NCI-H2029 treated with DMSO at 0.1 percent for 48 hours (cell line): ENCODE results near the gene ZNF862.
"Not testable (repeated sequence)": the region's sequence is repeated elsewhere in the genome, so short reads cannot be mapped to it uniquely, and the experiment has no call there.

Experiments
- DNase-seq: peaks from one replicate; lab custom pipeline; 2025; lab: John Stamatoyannopoulos, UW

The ZNF862 gene

DNA sequence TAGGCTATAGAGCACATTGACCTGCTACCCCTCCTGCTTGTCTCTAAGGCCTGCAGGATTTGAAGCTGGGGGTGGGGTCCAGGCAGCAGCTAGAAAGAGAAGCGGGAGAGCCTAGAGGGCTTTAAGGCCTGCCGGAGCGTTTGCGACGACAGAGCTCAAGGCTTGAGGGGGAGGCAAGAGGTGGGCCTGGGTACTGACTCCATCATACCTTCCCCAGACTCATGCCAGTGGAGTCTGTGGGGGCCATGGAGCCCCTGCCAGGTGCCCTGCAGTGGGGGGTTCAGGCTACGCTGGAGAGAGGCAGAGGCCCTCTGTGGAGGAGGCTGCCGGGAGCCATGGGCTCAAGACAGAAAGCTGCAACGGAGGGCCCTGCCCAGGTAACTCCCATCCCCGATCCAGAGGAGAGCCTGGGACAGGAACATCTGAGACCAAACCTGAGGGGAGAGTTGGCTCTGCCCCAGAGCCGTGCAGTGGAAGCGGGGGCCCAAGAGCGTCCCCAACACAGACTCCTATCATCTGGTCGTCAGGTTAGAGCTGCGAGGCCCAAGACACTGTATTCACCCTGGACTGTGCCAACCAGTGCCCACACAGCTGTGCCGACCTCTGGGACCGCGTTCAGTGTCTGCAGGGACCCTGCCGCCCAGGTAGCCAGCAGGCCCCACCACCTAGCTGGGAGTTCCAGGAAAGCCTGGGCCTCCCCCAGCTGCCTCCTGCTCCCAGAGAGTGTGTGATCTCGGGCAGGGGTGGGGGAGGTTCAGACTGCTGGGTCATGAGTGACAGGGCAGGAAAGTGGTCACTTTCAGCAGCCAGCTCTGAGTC lies 13.2 kb upstream of the ZNF862 start:
- no peak for DNase-seq

DNA sequence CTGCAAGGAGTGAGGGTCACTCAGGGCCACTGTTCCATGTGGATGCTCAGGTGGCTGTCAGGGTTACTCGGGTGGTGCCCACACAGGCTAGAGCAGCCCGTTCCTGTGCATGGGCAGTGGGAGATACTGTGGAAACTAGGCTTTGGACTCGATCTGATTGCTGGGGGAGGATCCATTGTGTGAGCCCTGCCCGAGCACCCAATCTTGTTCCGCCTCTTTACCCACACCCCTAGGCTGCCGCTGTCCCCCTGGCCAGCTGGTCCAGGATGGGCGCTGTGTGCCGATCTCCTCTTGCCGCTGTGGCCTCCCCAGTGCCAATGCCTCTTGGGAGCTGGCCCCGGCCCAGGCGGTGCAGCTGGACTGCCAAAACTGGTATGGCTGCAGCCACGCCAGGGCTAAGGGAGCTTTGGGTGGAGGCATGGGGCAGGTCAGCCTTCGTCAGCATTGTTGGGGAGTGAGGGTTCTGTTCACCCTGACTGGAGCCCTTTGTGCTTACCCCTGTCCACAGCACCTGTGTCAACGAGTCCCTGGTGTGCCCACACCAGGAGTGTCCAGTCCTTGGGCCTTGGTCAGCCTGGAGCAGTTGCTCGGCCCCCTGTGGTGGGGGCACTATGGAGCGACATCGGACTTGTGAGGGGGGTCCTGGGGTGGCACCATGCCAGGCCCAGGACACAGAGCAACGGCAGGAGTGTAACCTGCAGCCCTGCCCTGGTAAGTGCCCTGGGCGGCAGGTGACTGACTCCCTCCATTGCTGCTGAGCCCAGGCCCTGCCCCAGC lies 12.4 kb upstream of the ZNF862 start:
- no peak for DNase-seq

DNA sequence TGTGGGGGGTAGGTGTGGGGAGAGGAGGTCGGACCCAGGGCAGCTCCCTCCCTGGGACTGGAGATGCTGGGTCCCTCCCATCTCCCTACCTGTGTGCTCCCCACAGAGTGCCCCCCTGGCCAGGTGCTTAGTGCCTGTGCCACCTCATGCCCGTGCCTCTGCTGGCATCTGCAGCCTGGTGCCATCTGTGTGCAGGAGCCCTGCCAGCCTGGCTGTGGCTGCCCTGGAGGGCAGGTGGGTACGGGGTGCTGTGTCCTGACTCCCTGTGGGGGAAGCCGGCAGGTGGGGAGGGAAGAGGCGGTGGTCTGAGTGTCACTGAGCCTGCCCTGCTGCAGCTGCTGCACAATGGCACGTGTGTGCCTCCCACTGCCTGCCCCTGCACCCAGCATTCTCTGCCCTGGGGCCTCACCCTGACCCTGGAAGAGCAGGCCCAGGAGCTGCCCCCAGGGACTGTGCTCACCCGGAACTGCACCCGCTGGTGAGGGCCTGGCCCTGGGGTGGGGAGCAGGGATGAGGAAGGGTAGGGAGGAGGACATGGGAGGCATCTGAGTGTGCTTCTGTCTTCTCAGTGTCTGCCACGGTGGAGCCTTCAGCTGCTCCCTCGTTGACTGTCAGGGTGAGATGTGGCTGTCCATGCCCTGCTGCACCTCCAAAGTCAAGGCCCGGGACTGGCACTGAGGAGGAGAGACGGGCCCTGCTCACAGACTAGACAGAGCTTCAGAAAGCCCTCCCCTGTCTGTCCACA lies 11.7 kb upstream of the ZNF862 start:
- DNase-seq, result no peak

DNA sequence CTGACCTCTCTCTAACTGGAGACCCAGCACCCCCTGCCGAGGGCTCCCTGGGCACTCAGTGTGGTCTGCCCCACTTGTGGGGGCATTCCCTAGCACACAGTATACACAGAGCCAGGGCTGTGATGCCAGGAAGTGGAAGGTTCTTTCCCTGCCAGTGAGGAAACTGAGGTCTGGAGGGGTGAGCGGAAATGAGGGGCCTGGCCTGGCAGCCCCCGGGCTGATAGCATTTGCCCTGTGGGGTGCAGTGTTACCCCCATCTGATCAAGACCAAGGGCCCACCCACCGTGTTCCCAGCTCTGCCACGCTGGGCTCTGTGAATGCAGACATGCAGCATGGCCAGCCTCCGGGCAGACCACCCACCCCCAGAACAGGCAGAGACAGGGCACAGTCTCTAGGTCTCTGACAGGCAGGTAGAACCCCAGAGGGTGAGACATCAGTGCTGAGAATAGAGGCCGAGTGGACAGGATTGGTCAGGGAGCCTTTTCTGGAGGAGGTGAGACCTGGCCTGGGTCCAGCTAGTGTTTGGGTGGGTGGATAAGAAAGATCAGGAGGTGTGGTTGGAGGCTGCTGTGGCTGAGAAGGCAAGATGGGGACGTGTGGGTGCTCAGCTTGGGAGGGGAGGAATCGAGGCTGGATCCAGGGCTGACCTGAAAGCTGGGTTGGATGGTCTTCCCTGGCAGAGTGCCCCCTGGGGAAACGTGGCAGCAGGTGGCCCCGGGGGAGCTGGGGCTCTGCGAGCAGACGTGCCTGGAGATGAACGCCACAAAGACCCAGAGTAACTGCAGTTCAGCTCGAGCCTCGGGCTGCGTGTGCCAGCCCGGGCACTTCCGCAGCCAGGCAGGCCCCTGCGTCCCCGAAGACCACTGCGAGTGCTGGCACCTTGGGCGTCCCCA lies 10.8 kb upstream of the ZNF862 start:
- no peak for DNase-seq

DNA sequence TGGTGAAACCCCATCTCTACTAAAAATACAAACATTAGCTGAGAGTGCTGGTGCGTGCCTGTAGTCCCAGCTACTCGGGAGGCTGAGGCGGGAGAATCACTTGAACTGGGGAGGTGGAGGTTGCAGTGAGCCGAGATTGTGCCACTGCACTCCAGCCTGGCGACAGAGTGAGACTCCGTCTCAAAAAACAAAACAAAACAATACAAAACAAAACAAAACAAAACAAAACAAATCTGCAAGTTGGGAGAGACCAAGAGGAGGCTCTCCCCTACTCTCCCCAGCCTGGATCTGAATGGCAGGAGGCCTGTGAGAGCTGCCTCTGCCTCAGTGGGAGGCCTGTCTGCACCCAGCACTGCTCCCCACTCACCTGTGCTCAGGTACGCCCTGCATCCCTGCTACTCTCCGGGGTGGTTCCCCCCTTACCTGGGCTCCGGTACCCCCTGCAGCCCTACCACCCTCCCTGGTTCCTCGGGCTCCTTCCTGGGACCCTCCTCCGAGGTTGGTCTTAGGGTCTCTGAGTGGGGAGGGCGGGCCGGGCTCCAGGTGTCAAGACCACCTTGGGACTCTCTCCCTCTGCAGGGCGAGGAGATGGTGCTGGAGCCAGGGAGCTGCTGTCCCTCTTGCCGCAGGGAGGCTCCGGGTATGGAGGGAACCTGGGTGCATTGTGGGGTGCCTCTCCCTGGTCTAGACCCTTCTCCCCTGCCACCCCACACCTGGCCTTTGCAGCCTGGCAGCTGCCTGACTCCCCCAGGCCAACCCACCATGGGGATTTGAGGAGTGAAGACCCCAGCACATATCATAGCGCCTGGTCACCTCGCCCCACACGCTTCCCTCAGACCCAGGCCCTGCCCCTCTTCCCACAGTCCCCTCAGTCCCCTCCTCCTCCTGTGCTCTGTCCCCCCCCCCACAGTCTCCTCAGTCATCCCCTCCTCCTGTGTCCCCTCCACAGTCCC lies 9.5 kb upstream of the ZNF862 start:
- no peak for DNase-seq

DNA sequence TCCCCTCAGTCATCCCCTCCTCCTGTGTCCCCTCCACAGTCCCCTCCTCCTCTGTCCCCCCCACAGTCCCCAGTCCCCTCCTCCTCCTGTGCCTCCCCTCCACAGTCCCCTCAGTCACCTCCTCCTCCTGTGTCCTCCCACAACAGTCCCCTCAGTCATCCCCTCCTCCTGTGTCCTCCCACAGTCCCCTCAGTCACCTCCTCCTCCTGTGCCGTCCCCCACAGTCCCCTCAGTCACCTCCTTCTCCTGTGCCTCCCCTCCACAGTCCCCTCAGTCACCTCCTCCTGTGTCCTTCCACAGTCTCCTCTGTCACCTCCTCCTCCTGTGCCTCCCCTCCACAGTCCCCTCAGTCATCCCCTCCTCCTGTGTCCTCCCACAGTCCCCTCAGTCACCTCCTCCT lies 7.6 kb upstream of the ZNF862 start:
- DNase-seq, result not testable (repeated sequence)

DNA sequence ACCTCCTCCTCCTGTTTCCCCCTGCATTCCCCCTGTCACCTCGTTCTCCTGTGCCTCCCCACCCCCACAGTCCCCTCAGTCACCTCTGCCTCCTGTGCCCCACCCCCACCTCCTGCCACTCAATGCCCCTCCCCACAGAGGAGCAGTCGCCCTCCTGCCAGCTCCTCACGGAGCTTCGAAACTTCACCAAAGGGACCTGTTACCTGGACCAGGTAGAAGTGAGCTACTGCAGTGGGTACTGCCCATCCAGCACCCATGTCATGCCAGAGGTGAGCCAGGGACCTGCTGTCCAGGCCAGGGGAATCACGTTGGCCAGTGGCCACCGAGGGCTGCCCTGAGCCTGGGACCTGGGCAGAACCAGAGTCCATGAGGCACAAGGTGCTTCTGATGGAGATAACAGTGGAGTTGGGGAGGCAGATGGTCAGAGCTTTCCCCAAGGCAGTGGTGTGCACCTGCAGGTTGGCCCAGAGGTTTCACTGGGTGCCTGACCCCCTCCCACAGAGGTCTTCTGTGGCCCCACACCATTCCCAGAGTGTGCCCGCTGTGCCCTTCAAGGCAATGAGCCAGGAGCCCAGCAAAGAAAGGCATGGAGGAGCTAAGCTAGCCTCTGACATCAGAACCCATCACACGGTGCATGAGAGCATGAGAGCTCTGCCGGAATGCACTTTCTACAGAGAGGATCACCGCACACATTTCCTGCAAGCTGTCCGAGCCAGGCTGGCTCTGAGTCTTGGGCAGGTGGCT lies 7.0 kb upstream of the ZNF862 start:
- no peak for DNase-seq

DNA sequence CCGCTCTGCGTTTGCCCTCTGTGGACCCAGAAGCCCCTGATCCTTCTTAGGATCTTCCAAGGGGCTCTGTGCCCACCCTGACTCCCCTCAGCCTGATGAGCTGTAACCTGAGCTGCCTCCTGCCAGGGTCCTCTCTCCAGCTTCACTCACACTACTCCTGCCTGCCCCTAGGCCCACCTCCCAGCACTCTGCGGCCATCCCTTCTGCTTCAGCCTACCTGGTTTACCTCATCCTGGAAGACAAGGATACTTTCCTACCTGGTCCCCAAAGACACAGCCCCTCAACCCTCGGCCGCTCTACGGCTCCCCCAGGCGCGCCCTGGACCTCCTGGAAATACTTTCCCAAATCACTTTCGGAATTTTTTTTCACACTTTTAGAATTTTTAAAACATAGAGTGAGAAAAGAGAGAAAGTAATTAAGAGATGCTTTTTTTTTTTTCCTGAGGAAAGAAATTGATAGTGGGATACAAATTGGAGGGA lies 6.4 kb upstream of the ZNF862 start:
- DNase-seq, result no peak

DNA sequence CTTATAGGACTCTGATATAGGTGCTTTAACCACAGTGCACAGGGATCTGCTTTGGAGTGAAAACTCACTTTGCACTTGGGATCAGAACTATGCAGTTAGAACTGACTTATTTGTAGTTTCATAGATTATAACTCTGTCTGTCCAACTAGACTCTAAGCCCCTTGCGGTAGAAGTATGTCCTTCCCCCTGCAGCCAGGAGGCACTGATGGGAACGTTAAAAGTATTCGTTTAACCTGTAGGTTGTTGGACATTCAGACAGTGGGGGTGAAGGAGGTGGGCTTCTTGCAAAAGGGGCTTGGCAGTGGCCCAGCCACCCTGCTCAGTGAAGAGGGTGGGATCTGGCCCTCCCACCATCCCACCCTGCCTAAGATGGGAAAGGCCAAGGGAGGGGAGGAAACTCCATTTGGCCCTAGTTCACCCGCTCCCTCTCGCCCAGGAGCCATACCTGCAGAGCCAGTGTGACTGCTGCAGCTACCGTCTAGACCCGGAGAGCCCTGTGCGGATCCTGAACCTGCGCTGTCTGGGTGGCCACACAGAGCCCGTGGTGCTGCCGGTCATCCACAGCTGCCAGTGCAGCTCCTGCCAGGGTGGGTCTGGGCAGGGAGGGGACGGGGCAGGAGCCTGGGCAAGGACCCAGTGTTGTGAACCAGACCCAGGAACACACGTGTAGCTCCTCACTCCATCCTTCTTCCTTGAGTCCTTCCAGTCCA lies 5.7 kb upstream of the ZNF862 start:
- DNase-seq, result no peak

DNA sequence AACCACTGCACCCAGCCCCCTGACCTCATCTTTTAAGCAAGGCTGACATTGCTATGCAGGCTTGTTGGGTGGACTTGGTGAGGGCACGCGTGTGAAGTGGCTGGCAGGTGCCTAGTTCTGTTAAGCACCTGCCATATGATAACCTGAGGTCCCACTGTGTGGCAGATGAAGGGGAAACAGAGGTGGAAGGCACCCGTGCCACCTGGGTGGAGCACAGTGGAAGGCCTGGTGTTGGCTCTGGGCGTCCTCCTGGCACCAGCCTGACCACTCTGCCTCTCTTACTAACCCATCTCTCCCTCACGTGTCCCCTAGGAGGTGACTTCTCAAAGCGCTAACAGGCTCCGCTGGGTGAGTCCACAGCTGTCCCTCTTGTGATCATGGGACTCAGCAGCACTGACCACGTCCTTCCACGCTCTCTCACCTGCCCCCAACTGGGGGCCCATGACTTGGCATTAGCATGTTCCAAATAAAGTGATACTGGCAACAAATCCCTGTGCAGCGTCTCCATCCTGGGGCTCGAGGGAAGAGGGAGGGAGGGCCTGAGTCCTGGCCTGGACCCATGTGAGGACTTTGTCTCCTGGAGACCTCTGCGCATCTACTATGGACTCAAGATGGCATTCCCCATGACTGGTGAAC lies 4.6 kb upstream of the ZNF862 start:
- DNase-seq, result no peak

DNA sequence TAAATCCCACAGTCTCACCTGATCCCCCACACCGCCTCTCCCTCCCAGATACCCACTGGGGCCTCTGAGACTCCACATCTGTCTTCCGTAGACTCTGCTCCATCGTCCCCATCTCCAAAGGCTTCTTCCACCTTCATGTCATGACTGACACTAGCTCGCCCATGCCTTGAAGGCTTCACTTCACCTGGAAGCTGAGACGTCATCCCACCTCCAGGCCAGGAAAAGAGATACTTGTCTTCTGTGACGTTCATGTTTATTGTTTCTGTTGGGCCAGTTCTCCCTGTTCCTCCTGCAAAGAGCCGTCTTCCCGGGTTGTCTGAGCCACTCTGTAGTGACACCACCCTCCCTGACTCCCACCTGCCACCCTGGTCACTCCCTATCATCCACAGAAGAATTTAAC lies 3.6 kb upstream of the ZNF862 start:
- no peak for DNase-seq

DNA sequence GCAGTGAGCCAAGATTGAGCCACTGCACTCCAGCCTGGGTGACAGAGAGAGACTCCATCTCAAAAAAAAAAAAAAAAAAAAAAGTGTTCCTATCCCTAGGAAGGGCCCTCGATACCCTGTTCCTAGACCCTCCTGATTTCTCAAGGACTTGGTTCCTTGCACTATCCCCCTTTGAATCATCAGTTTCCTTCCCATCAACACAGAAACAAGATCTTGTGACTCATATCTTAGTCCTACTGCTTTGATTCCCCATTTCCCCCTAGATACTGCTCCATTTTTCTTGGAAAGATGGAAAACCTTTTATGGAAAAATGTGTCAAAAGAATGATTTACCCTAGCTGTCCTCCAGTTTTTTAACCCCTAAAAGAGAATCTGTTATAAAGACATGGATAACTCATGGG lies 1.7 kb upstream of the ZNF862 start:
- DNase-seq, result no peak

DNA sequence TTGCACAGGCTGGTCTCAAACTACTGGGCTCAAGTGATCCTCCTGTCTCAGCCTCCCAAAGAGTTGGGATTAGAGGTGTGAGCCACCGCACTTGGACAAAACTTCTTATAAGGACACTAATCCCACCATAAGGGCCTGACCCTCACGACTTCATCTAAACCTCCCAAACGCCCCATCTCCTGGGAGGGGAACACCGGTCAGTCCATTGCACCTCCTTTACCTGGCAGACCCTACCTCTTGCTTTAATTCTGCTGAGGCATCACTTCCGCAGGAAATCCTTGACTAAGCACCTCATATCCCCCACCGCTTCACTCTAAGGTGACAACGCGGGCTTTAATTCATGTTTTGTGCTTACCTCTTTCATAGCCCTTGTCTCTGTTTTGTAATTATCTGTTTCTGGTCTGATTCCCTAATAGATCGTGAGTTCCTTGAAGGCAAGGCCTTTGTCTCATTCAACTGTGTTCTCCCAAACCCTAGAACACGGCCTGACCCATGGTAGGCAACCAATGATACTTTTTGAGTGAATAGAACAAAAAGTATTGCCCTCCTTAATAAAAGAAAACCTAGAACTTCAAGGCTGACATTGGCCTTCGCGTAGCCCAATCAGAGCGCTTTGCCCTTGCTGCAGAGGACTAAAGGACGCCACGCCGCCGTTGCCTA lies 481 bp upstream of the ZNF862 start:
- no peak for DNase-seq

DNA sequence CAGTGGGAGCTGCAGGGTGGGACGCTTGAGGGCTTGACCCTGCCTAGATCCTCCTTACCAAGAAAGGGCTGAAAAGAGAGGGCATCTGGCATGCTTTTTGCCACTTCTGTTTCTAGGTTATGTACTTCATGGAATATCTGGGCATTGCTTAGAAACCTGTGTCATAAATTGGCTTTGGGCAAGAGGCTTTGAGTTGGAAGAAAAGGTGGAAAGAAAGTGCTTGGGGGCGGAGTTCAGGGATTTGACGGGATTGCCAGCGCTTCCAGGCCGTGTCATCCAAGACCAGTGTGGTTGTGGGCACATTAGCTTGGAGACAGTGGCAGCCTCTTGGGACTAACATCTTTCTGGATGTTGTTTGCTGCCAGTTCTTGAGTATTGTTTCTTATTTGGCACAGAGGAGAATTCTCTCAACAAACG lies 825 bp downstream of the ZNF862 start:
- no peak for DNase-seq

DNA sequence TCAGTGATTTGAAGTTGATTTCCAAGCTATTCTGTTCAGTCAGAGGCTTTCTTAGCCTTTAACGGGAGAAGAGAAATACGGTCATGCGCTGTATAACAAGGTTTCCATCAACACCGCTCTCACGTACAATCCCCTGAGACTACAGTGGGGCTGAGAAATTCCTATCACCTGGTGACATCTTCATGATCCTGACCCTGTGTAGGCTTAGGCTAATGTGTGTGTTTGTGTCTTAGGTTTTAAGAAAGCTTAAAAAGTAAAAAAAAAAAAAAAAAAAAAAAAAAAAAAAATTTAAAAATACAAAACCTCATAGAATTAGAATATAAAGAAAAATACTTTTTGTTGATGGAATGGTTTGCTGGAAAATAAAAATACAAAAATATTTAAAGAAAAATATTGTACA lies 1.8 kb downstream of the ZNF862 start:
- no peak for DNase-seq

DNA sequence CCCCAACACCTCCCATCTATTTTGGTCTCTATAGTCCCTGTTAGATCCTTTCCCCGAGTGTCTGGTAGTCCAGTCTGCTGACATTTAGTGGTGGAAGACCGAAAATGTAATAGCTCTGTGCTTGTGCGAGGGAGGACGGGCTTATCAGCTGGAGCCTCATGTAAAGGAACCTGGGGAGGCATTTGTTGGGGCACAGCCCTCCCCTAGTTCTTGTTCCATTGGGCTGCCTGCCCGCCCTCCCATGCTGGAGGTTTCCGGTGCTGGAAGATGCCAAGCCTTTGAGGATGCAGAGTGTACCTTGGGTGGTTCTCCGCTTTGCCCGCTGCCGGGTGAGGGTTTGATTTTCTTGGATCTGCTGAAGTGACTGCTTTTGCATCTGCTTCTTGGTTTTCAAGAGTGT lies 5.4 kb downstream of the ZNF862 start:
- DNase-seq, result no peak

DNA sequence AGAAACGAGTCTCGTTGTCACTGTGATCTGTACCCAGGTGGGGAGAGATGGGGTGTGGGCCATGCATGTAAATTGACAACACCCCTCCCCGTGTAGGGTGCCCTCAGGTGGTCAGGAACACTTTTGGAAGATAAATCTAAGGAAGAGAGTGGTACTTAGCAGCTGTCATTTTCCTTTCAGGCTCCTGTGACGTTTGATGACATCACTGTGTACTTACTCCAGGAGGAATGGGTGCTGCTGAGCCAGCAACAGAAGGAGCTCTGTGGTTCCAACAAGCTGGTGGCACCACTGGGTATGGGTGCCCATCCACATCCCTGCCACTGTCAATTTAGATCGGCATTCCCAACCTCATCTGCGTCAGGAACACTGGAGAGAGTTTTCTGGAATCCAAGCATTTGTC lies 6.3 kb downstream of the ZNF862 start:
- no peak for DNase-seq
